Measurements from ENCODE around the gene SRCIN1.
"Not testable (repeated sequence)": the region's sequence is repeated elsewhere in the genome, so short reads cannot be mapped to it uniquely, and the experiment has no call there.

DNA sequence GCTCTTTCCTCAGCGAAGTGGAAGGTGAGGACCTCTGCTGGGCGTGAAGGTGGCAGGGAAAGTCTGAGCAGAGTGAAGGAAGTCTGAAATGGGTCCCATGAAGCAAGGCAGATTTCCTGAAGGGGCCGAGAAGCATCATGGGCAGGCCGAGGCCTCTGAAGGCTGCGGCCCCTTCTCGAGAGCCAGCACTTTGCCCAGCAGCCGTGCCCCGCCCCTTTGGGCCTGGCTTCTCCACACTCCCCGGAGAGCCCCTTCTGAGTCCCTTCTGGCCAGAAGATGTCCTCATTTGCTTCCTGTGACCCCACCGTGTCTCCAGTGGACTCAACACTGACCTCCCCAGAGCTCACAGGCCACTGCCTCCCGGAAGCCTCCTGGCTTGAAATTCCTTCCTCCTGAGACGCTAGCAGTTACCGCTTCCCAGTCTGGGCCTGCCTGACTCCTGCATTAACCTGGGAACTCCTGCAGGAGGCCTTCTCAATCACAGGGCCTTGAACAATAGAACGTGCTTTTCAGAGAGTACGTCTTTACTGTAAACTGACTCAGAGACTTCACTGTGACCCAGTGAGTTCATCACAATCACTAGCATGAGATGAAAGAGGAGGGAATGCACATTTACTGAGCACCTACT lies 102.4 kb downstream of the SRCIN1 start:
- TF ChIP-seq ZFX (IDR thresholded peaks at IDR 0.05; ENCODE audit: borderline replicate concordance); CTCF (IDR thresholded peaks at IDR 0.05): not testable (repeated sequence)

All from 22Rv1 (cell line).